Smooth muscle cell (in vitro differentiated cells): ENCODE measurements around the gene ABCA7. TPM values are rescaled to one million over a fixed set of nuclear protein-coding genes. Genes with fewer than 3 reads are reported as not detected.

Experiments used
- DNase-seq: peaks from one replicate; lab custom pipeline; 2025; ENCODE audit not compliant: unreplicated experiment; lab: John Stamatoyannopoulos, UW
- H2AFZ ChIP-seq: fragments of 200-600 bp; sonication (generic); 2 replicates; pipeline ENCODE4 v1.6.0; 2016; ENCODE audit warnings: antibody characterized with exemption, low read depth, mild to moderate bottlenecking
- H3F3A ChIP-seq: fragments of 200-600 bp; sonication (generic); 2 replicates; pipeline ENCODE4 v1.6.0; 2017; ENCODE audit warnings: antibody characterized with exemption, low read depth
- H3K27ac ChIP-seq: fragments of 200-600 bp; sonication (generic); 2 replicates; pipeline ENCODE4 v1.5.1; 2016; ENCODE audit warnings: low read depth, mild to moderate bottlenecking
- H3K27me3 ChIP-seq: fragments of 200-600 bp; sonication (generic); 2 replicates; pipeline ENCODE4 v1.6.1; 2016; ENCODE audit warnings: low read depth, mild to moderate bottlenecking
- H3K36me3 ChIP-seq: fragments of 200-600 bp; sonication (generic); 2 replicates; pipeline ENCODE4 v1.5.1; 2016; ENCODE audit warnings: low read depth
- H3K4me1 ChIP-seq: fragments of 200-600 bp; sonication (generic); 2 replicates; pipeline ENCODE4 v1.5.1; 2016; ENCODE audit warnings: low read depth
- H3K4me2 ChIP-seq: fragments of 200-600 bp; sonication (generic); 2 replicates; pipeline ENCODE4 v1.6.0; 2016; ENCODE audit warnings: mild to moderate bottlenecking
- H3K4me3 ChIP-seq: fragments of 200-600 bp; sonication (generic); 2 replicates; pipeline ENCODE4 v1.5.1; 2016; ENCODE audit warnings: mild to moderate bottlenecking
- H3K79me2 ChIP-seq: fragments of 200-600 bp; sonication (generic); 2 replicates; pipeline ENCODE4 v1.6.0; 2016; ENCODE audit warnings: low read depth, mild to moderate bottlenecking
- H3K9ac ChIP-seq: fragments of 200-600 bp; sonication (generic); 2 replicates; pipeline ENCODE4 v1.6.0; 2016; ENCODE audit warnings: low read depth
- H3K9me3 ChIP-seq: fragments of 200-600 bp; sonication (generic); replicated peaks from 2 replicates; pipeline ENCODE4 v1.5.1; 2016; ENCODE audit warnings: low read depth
- H4K20me1 ChIP-seq: fragments of 200-600 bp; sonication (generic); 2 replicates; pipeline ENCODE4 v1.6.0; 2016; ENCODE audit warnings: low read depth
- WGBS: methylation state at CpG from one replicate; pipeline ENCODE4 v1.1.7; 2016; ENCODE audit warnings: low lambda C conversion rate; 5-methylcytosine and 5-hydroxymethylcytosine counted together
- polyA plus RNA-seq: library from polyadenylated mRNA; unstranded; fragments of >200 nt; fragmentation: Nextera tagmentation; extraction: Ambion mirVana; gene quantifications from 2 replicates; pipeline ENCODE4 v1.2.1, GENCODE V29; 2016
- total RNA-seq: library from RNA; depleted of rRNA; stranded (reverse); fragments of >200 nt; gene quantifications from 2 replicates; pipeline ENCODE4 v1.2.3, GENCODE V29; 2014
- TF ChIP-seq, protein P1 (sequence below): fragments of 200-600 bp; sonication (generic); IDR thresholded peaks from 2 replicates; pipeline ENCODE4 v1.5.1; 2017; ENCODE audit warnings: borderline replicate concordance, mild to moderate bottlenecking, antibody characterized with exemption; ENCODE audit not compliant: insufficient read depth, poor library complexity, severe bottlenecking

The ABCA7 gene
- total and polyA plus RNA-seq, 2 experiments from 2014 or later: 4.1 to 11.8 TPM

DNA sequence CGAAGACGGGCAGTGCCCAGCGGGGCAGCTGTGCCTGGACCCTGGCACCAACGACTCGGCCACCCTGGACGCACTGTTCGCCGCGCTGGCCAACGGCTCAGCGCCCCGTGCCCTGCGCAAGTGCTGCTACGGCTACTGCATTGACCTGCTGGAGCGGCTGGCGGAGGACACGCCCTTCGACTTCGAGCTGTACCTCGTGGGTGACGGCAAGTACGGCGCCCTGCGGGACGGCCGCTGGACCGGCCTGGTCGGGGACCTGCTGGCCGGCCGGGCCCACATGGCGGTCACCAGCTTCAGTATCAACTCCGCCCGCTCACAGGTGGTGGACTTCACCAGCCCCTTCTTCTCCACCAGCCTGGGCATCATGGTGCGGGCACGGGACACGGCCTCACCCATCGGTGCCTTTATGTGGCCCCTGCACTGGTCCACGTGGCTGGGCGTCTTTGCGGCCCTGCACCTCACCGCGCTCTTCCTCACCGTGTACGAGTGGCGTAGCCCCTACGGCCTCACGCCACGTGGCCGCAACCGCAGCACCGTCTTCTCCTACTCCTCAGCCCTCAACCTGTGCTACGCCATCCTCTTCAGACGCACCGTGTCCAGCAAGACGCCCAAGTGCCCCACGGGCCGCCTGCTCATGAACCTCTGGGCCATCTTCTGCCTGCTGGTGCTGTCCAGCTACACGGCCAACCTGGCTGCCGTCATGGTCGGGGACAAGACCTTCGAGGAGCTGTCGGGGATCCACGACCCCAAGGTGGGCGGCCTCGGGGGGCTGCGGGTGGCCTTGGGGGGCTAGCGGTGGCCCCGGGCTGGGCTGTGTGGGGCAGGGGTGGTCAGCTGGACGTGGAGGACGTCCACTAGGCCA lies 34.9 kb upstream of the ABCA7 start:
- TF ChIP-seq, protein P1, sequence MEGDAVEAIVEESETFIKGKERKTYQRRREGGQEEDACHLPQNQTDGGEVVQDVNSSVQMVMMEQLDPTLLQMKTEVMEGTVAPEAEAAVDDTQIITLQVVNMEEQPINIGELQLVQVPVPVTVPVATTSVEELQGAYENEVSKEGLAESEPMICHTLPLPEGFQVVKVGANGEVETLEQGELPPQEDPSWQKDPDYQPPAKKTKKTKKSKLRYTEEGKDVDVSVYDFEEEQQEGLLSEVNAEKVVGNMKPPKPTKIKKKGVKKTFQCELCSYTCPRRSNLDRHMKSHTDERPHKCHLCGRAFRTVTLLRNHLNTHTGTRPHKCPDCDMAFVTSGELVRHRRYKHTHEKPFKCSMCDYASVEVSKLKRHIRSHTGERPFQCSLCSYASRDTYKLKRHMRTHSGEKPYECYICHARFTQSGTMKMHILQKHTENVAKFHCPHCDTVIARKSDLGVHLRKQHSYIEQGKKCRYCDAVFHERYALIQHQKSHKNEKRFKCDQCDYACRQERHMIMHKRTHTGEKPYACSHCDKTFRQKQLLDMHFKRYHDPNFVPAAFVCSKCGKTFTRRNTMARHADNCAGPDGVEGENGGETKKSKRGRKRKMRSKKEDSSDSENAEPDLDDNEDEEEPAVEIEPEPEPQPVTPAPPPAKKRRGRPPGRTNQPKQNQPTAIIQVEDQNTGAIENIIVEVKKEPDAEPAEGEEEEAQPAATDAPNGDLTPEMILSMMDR: no peak
- no peaks in the 10 kb centered on the region for H3K4me1 ChIP-seq
- no peaks in the 10 kb centered on the region for H3K36me3 ChIP-seq
- no peak overlapping the region for H3K27ac ChIP-seq
- DNase-seq: no peak
- H3K9me3 ChIP-seq: no peaks in the 10 kb centered on the region
- H3K9ac ChIP-seq: no peak overlapping the region
- H3K4me2 ChIP-seq: no peak overlapping the region
- no peak overlapping the region for H3K4me3 ChIP-seq
- H3K79me2 ChIP-seq: no peaks in the 10 kb centered on the region
- H3K27me3 ChIP-seq: peaks cover 16% of the 10 kb centered on the region
- H4K20me1 ChIP-seq: no peaks in the 10 kb centered on the region
- H2AFZ ChIP-seq: no peak overlapping the region
- no peaks in the 10 kb centered on the region for H3F3A ChIP-seq
- WGBS: 93% methylated on average over 62 of the region's 70 CpGs

DNA sequence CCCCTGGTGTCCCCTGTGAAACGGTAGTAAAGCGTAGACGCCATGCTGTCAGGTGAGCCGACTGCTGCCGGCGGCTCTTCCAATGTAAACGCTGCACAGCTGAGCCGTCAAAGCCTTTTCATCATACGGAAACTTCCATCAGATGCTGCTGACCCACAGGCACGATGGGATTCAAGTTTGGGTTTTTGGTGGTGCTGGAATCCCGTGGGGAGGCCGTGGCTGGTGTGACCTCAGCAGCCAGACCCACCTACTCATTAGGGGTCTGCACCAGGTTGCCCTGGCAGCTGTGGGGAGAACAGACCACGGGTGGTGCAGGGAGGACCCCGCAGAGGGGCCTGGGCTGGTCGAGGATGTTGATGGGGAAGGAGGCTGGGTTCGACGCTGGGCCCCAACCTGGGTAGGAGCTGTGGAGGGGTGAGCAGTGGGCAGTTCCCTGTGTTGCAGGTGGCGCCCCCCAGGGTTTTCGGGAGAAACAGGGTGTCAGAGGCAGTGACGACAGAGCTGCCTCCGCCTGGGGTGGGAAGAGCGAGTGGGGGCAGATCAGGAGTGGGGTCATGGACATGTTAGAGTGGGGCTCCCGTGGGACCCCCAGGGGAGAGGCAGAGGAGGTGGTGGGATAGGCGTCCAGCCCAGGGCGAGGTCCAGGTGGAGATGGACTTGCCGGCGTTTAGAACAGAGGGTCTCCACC lies 33.1 kb upstream of the ABCA7 start:
- H3K4me2 ChIP-seq: no peak overlapping the region

DNA sequence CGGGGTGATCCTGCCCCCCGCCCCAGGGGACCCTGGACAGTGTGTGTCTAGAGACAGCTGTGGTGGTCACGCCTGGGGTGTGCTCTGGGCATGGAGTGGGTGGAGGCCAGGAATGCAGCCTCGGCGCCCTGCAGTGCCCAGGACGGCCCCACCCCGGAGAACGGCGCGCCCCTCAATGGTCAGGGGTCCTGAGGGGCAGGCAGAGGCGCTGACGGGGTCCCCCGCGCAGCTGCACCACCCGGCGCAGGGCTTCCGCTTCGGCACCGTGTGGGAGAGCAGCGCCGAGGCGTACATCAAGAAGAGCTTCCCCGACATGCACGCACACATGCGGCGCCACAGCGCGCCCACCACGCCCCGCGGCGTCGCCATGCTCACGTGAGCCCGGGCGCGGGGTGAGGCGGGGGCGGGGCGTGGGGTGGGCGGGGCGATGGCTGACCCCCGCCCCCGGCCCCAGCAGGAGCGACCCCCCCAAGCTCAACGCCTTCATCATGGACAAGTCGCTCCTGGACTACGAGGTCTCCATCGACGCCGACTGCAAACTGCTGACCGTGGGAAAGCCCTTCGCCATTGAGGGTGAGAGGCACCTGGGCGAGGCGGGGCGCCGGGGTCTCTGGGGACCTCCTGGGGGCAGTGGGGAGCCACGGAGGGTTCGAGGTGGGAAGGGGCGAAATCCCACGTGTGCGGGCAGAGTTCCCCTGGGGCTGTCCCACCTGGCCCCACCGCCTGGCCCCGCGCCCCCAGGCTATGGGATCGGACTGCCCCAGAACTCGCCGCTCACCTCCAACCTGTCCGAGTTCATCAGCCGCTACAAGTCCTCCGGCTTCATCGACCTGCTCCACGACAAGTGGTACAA lies 32.3 kb upstream of the ABCA7 start:
- Histone ChIP-seq H3K4me2 (no peak overlapping the region), H3K36me3 (no peaks in the 10 kb centered on the region), H4K20me1 (peaks cover 5% of the 10 kb centered on the region), H3K27me3 (no peaks in the 10 kb centered on the region), H3K9ac (no peak overlapping the region), H3K4me1 (no peaks in the 10 kb centered on the region), H3K79me2 (no peaks in the 10 kb centered on the region), H3F3A (no peaks in the 10 kb centered on the region), H3K27ac (no peak overlapping the region), H2AFZ (no peak overlapping the region), H3K9me3 (no peaks in the 10 kb centered on the region), H3K4me3 (no peak overlapping the region)
- TF ChIP-seq, protein P1: no peak
- no peak for DNase-seq
- WGBS: 98% methylated on average over 9 of the region's 73 CpGs

More for the DNA sequence above, 33.1 kb upstream of the ABCA7 start:
- DNase-seq: no peak
- Histone ChIP-seq H3K9ac (no peak overlapping the region), H4K20me1 (peaks cover under 1% of the 10 kb centered on the region), H3K9me3 (no peaks in the 10 kb centered on the region), H2AFZ (no peak overlapping the region), H3K27ac (no peak overlapping the region), H3K27me3 (peaks cover under 1% of the 10 kb centered on the region), H3K36me3 (no peaks in the 10 kb centered on the region), H3K4me1 (no peaks in the 10 kb centered on the region), H3K79me2 (no peaks in the 10 kb centered on the region), H3K4me3 (no peak overlapping the region), H3F3A (no peaks in the 10 kb centered on the region)
- TF ChIP-seq, protein P1: no peak
- 92% methylated on average over 26 of the region's 27 CpGs for WGBS
